ENCODE data around the gene F8.
"Not testable (repeated sequence)": the region's sequence is repeated elsewhere in the genome, so short reads cannot be mapped to it uniquely, and the experiment has no call there.

GRCh38 chrX:154886069-154886788 lies 136.3 kb downstream of the F8 start, which contains the start of gene F8A1:
- TF ChIP-seq CTCF, POLR2A (IDR thresholded peaks at IDR 0.05): not testable (repeated sequence)
